ENCODE results near the gene SPTSSB.

DNA sequence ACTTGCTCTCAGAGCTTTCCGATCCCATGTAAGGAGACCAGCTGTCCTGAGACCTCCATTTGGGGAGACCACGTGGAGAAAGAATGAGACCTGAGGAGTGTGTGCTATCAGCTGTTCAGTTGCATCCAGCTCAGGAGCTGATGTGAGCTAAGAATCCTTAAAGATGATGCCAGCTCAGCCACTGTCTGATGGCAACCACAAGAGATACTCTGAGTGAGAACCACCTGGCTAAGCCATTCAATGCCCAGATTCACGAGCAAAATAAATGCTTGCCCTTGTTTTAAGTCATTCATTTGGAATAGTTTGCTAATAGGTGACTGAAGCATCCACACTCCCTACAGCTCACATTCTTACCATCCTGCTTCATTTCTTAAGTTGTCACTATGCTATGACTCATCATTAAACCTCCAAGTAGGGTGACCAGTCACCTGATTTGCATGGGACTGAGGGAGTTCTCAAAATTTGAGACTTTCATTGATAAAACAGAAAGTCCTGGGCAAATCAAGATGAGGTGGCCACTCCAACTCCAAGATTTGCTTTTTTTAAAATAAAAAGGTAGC is 56.4 kb downstream of the SPTSSB start:
- no peak for TF ChIP-seq EZH2phosphoT487 (IDR thresholded peaks at IDR 0.05; ENCODE audit: low read depth, severe bottlenecking, unreplicated experiment)
- TF ChIP-seq EZH2 (IDR thresholded peaks at IDR 0.05; ENCODE audit: borderline replicate concordance): no peak

All from hepatocyte (in vitro differentiated cells).